Fibroblast of pulmonary artery (primary cell): ENCODE data around the gene POLR1A.

ENCODE experiments used
- DNase-seq: peaks from one replicate; pipeline ENCODE4 v3.0.0-alpha.2; 2010; ENCODE audit warnings: low read depth
- H3K4me3 ChIP-seq: replicated peaks from 2 replicates; pipeline ENCODE4 v1.5.1; 2011; ENCODE audit warnings: low read depth, mild to moderate bottlenecking, control low read depth, low read length, moderate library complexity
- CTCF ChIP-seq: IDR thresholded peaks from 2 replicates; pipeline ENCODE4 v1.5.1; 2011; ENCODE audit warnings: mild to moderate bottlenecking, control low read depth, low read length, inconsistent platforms; ENCODE audit errors: missing control alignments

Gene POLR1A

GRCh38 chr2:86027922-86028765, 77.5 kb downstream of the POLR1A start:
- no peak overlapping the region for H3K4me3 ChIP-seq
- DNase-seq = no peak
- TF ChIP-seq CTCF = no peak

- DNase-seq = no peak
- H3K4me3 ChIP-seq = no peak overlapping the region
- no peak for TF ChIP-seq CTCF
These were observed 78.3 kb downstream of the POLR1A start for GRCh38 chr2:86027196-86027921.

GRCh38 chr2:86026744-86027065, 79.0 kb downstream of the POLR1A start:
- no peak for TF ChIP-seq CTCF
- no peak for DNase-seq
- no peak overlapping the region for H3K4me3 ChIP-seq

GRCh38 chr2:86025976-86026743, 79.5 kb downstream of the POLR1A start:
- no peak for DNase-seq
- no peak for TF ChIP-seq CTCF
- no peak overlapping the region for H3K4me3 ChIP-seq

- peak; percentile 15 for TF ChIP-seq CTCF
- DNase-seq = no peak
- no peak overlapping the region for H3K4me3 ChIP-seq
These were observed 80.4 kb downstream of the POLR1A start for GRCh38 chr2:86025229-86025820.

GRCh38 chr2:86023366-86023712, 82.3 kb downstream of the POLR1A start:
- H3K4me3 ChIP-seq = no peak overlapping the region
- no peak for TF ChIP-seq CTCF
- DNase-seq = no peak
